Measurements from ENCODE around the gene ITGAX.

GRCh38 chr16:31416371-31416770, 61.4 kb downstream of the ITGAX start:
- TF ChIP-seq CTCF (IDR thresholded peaks at IDR 0.05 in 8 of 11, conservative IDR thresholded peaks at IDR 0.05 in 3 of 11) = no peak
- no peak for TF ChIP-seq POLR2A (IDR thresholded peaks at IDR 0.05)
